Astrocyte (in vitro differentiated cells and primary cell): ENCODE results near the gene ASPG.

Source experiments
- CTCF ChIP-seq: IDR thresholded peaks from 2 replicates; pipeline ENCODE4 v1.5.1; 2011; ENCODE audit warnings: low read depth, mild to moderate bottlenecking, inconsistent platforms, low read length, moderate library complexity; ENCODE audit not compliant: insufficient read depth
- EZH2 ChIP-seq: IDR thresholded peaks from 2 replicates; pipeline ENCODE4 v1.6.1; 2012; ENCODE audit warnings: mild to moderate bottlenecking, low read length, inconsistent platforms; ENCODE audit not compliant: insufficient read depth

GRCh38 chr14:104135121-104135903, 49.8 kb downstream of the ASPG start:
- TF ChIP-seq CTCF (no peak), EZH2 (peak; percentile 77)
